Measurements from ENCODE around the gene PSMA6. TPM values are rescaled to one million over a fixed set of nuclear protein-coding genes. Genes with fewer than 3 reads are reported as not detected.

PSMA6 gene
- total and polyA plus RNA-seq, 2 of the 8 experiments (the other 6 are each of a cell fraction or from before 2014, with no cell fraction given): 180 to 238 TPM

DNA sequence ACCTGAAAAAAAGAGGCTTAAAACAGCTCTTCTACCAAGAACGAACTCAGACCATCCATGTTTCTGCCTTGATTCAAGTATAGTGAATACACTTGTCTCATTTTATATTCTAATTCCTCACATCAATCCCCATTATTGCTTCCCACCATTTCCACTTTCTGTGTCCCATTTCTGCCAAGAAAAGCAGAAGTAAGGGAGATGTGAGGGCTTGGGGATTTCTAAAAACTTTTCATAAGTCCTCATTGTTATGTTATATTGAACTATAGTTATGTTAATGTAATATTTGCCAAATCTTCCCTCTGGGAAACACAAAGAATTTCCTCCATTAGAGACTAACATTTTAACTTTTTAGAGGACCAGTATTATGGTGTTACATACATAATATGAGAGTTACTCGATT, 48.2 kb upstream of the PSMA6 start (continued):
- TF ChIP-seq, protein P1, sequence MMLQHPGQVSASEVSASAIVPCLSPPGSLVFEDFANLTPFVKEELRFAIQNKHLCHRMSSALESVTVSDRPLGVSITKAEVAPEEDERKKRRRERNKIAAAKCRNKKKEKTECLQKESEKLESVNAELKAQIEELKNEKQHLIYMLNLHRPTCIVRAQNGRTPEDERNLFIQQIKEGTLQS (IDR thresholded peaks at IDR 0.05; ENCODE audit: insufficient read depth, low read depth, low read length): no peak
